ENCODE results near the gene TYW5.

TYW5 gene, protein sequence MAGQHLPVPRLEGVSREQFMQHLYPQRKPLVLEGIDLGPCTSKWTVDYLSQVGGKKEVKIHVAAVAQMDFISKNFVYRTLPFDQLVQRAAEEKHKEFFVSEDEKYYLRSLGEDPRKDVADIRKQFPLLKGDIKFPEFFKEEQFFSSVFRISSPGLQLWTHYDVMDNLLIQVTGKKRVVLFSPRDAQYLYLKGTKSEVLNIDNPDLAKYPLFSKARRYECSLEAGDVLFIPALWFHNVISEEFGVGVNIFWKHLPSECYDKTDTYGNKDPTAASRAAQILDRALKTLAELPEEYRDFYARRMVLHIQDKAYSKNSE

DNA sequence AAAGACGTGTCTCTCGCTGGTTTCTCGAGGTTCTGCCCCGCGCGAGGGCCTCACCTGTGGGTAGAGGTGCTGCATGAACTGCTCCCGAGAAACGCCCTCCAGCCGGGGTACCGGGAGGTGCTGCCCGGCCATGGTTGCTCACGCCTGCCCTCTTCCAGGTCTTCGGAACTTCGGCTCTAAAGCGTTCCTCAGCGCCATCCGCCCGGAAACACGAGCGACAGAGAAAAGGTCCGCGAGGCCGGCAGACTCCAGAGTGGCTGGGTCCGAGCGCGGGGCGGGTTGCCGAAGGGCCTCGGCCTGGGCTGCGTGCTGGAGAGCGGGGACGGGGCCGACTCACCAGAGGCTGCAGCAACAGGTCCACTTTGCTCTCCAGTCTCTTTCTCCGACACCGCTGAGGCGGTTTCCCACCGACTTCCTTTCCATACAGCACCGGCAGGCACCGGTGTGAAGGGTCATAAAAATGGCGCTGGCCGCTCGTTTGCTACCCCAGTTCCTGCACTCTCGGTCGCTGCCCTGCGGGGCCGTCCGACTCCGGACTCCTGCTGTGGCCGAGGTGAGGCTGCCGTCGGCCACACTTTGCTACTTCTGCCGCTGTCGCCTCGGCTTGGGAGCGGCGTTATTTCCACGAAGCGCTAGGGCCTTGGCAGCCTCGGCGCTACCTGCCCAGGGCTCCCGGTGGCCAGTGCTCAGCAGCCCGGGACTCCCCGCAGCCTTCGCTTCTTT is at the start of gene TYW5, which contains the start of gene MAIP1:
TYW5 (minus strand) TSS at position 153 of the 723 bp plus-strand sequence; CDS start at position 132, 21 bp downstream.
MAIP1 (plus strand) TSS at position 244 of the 723 bp plus-strand sequence; CDS start at position 461, 217 bp downstream.
- FAIRE-seq: peak; percentile 17
- DNase-seq (ENCODE audit: low spot score): peak; percentile 93

DNA sequence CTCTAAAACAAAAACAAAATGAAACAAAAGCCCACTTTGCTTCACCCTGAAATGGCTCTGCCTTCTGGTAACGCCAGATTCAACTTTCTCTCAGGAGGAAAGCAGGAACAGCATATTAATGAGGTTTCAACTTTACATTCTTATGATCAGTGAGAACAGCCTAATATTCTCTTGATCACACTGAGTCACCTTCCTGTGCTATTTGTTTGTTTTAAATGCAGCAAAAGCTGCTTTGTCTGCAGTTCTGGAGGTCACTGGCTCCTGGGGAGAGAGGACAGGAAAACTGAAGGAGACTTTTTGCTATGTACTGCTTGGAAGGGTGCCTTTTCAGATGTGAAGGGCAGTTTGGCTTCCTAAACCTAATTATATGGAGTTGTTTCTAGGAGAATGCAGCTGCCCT is 48.2 kb upstream of the TYW5 start:
- no peak for DNase-seq (ENCODE audit: low spot score)
- no peak for FAIRE-seq

DNA sequence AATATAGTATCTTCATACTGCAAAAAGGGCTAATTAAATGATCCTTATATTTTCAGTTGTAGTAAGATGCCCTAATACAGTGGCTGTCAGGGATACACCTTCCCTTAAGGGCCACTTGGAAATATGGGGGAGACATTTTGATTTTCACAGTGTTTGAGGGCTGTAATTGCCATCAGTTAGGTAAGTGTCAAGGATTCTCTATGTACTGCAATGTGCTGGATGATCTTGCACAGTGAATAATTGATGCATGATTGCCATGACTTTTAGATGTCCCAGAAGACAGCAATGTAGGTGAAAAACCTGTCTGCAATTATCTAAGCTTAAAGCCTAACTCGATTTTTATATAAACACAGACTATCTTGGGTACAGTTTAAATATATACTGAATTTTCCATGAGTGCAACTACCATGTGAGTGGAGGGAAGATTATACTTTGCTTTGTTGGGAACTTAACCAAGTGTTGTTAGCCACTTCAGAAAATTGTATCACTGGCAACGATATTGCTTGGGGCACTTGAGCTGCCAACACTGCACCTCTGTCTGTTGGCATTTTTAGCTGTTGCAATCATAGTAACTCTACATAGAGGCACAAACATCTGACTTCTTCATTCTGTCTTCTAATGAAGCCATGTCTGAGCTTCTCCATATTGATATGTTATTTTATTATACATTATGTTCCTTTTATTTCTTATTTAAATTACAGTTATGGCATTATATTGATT is 45.3 kb upstream of the TYW5 start:
- FAIRE-seq (no peak), DNase-seq (ENCODE audit: low spot score) (no peak)

DNA sequence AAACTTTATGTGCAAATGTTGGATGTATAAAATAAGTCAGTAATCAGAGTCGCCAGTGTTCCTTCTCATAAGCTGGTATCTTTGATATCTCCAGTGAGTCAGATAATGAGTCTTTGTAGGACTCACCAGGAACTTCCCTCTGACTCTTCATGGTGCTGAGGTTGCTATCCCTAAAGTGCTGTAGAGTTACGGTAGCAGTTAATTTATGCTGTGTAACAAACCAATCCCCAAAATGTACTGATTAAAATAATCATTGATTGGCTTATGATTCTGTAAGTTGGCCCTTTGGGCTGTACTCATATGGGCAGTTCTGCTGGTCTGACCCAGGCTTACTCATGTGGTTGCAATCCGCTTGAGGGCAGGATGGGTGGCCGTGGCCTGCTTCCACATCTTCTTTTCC is 43.9 kb upstream of the TYW5 start:
- FAIRE-seq: no peak
- no peak for DNase-seq (ENCODE audit: low spot score)

DNA sequence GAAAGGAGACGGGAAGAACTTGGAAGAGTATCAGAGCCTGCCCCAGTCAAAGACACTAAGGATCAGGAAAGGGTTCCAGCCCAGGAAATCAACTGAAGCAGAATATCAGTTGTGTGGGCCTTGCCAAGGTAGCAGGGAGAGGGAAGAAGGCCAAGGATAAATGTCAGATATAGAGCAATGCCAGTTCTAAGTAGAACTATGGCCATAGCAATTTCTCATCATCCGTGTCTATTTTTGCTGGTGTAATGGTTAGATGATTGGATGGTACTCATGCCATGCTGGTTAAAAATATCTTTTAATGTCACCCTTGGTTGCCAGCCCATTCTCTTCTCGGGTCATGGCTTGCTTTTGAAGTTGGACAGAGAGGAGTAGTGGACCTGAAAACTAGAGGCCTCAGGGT is 42.0 kb upstream of the TYW5 start:
- DNase-seq (ENCODE audit: low spot score) (no peak), FAIRE-seq (no peak)

DNA sequence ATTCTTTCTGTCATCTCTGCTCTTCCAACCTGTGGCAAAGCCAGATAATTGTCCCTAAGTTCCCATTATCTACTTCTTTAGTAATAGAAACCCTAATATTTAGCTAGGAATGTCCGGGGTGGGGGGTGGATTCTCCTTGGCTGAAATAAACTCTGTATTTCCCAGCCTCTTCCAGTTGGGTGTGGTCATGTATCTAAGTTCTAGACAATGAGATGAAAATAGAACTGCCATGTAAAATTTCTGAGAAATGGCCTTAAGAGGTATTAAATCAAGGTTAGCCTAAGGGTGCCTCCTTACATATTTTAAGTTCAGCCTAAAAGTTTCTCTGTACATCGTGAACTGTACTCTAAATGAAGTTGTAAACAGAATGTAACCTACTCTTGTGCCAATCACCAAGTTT is 39.6 kb upstream of the TYW5 start:
- no peak for FAIRE-seq
- no peak for DNase-seq (ENCODE audit: low spot score)

DNA sequence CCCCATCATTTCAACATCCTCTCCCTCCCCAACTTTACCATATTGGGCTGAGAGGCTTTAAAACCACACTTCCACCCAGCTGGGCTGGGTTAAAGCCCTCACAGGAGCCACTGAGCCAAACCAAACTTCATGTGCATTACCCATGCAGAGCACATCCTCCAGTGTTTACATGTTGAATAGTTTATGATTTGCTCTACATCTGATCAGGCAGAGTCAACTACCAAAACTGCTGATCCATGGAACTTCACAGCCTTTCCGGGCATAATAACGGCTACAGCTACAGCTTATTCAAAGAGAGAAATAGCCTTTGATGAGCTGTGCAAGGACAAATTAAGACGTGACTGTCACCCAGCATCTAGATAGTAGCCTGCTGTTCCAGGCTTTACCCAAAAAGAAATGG is 39.1 kb upstream of the TYW5 start:
- no peak for FAIRE-seq
- no peak for DNase-seq (ENCODE audit: low spot score)

DNA sequence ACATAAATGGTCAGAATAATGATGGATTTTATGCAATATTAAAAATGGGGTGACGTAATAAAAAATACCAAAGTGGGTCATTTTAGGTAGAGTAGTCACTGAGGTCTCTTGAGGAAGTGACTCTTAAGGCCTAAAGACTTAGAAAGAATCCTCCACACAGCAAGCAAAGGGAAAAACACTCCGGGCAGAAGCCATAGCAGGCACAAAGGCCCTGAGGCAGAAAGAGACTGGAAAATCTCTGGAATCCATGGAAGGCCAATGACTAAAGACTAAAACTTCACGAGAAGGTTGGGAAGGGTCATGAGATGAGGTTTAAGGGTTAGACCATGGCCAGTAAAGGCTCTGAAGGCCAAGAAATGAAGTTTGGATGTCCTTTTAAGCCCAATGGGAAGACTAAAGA is 37.0 kb upstream of the TYW5 start:
- no peak for DNase-seq (ENCODE audit: low spot score)
- FAIRE-seq: no peak

DNA sequence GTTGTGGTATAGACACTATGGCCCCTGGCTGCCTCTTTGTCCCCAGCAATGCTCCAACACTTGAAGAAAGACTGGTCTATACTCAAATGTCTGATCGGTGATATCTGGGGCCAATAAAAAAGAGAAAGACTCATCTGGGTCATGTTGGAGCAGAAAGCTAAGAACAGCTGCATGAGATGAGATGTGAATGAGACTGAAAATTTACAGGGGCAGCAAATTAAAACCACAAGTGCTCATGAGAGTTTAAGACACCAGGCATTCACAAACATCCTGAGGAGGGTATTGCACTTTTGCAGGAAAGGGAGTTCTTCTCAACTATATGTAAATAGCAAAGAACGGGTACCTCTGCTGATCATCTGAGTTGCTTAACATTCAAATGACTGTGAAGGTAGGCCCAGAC is 36.4 kb upstream of the TYW5 start:
- no peak for DNase-seq (ENCODE audit: low spot score)
- FAIRE-seq: no peak

DNA sequence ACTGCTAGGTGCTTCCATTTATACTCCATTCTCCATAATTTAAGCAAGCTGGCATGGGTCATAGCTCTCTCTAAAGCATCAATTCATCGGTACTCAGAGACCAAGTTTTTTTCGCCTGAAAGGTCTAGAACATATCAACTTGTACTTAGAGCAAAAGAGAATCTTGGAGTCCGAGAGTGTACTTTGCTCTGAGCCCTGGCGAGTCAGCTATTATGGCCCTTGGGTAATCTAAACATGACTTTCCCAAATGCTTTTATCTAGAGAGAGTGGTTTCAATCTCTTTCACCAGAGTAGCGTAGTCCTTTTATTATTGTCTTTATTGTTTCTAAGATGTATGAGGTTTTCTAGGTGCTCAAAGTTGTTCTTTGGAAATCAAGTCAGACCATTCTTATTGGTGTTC is 34.5 kb upstream of the TYW5 start:
- no peak for FAIRE-seq
- no peak for DNase-seq (ENCODE audit: low spot score)

DNA sequence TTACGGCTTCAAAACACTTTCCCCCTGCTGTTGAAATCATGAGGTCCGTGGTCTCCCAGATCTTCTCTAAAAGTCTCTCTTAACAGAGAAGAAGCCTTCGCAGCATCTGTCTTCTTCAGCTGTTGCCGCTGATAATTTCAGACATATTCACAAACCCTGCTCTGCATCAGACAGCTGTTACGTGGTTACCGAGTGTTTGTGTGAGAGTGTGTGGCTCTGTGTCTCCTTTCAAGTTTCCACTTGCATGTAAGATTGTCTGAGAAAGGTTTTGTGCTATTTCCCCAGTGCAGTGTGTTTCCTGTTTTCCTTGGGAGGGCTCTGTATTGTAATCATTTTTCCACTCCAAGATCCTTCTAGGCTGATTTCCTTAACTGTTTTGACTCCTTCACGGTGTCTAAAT is 32.9 kb upstream of the TYW5 start:
- DNase-seq (ENCODE audit: low spot score) (no peak), FAIRE-seq (no peak)

DNA sequence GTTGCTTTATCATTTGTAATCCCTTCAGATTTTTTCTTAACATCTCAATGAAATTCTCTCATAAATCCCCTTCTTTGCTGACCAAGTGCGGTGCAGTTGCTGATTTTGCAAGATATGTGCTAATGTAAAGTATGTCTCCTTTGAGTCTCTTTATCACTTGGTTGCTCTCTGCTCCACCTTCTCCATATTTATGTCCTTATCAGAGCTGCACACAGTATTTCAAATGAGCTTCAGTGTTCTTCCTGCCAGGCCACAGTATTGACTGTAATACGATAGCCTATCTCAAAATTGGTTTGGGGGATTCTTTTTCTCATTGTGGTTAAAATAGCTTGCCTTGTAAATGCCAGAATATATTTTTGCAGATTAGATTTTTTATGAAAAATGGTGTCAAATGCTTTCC is 32.3 kb upstream of the TYW5 start:
- FAIRE-seq: no peak
- no peak for DNase-seq (ENCODE audit: low spot score)

DNA sequence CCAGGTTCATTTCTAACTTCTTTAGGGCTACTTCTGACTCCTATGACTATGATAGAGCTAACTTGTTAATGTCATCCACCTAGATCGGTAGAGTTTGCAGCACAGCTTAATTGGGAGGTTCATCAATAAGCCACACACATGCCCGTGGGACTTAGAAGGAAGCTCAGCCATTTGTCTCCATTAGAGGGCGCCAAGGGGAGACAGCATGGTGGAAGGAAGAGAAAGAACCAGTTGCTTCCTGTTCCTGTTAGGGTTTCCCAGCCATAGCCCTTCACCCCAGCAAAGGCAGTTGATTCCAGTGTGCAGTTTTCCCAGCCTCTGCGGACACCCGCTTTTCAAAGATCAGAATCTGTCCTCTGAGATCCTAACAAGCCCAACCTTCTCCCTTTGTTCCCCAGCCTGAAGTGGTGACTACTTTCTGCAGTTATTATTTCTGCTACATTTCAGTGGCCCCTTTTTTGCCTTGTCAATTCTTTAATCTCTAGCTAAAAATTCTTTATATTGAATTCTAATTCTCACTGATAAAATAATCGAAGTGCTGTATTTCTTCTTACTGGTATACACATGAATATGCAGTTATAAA is 30.4 kb upstream of the TYW5 start:
- FAIRE-seq: no peak
- peak; percentile 71 for DNase-seq (ENCODE audit: low spot score)

DNA sequence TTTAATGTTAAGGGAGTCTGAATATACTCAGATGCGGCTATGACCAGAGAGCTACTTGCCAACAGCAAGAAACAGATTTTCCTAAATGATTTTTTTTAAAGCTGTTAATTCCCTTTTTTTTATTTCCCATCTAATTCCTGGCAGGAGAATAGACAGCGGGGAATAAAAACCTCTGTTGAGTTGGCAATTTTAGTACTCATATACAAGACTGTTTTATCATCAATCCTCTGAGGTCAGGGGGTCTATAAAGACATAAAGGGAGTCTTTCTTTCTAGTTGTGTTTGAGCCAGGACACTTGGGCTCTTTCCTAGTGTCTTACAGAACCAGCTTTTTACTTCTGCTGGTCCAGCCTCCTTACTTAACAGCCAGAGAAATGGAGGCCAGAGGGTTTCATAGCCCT is 29.5 kb upstream of the TYW5 start:
- no peak for FAIRE-seq

DNA sequence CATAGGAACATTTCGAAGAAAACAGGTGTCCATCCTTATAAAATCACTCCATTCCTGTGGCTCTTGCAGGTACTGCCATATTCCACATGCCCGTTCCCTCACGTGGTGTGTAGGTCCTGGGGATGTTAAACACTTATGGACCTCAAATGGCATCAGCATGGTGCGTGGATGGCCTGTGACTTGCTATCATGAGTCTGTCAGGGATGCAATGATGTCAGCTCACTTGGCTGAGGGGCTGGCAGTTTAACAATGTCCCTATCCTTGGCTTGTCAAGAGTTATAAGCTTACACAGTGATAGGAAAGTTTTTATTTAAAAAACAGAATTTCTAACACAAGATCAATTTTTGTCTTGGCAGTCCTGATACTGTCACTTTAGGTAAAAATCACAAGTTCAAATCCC is 28.9 kb upstream of the TYW5 start:
- FAIRE-seq (no peak), DNase-seq (ENCODE audit: low spot score) (no peak)

More for the DNA sequence above, 29.5 kb upstream of the TYW5 start:
- DNase-seq (ENCODE audit: low spot score): no peak

DNA sequence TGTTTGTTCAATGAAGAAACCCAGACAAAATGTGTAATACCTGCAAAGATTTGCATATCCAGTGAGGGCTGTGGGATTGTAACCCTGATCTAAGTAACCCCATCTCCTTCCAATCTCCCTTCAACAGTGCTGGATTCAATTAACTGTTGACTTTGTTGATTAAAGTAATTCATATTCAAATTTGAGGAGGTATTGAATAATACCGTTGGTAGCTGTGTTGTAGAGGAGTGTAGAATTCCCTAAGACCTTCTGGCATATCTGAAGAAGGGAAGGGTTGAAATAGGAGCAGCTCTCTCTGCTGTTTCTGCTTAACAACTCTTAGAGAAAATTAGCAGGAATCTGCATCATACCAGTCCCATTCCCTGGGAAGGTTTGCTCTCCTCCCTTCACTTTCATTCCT is 28.2 kb upstream of the TYW5 start:
- FAIRE-seq (no peak), DNase-seq (ENCODE audit: low spot score) (no peak)

DNA sequence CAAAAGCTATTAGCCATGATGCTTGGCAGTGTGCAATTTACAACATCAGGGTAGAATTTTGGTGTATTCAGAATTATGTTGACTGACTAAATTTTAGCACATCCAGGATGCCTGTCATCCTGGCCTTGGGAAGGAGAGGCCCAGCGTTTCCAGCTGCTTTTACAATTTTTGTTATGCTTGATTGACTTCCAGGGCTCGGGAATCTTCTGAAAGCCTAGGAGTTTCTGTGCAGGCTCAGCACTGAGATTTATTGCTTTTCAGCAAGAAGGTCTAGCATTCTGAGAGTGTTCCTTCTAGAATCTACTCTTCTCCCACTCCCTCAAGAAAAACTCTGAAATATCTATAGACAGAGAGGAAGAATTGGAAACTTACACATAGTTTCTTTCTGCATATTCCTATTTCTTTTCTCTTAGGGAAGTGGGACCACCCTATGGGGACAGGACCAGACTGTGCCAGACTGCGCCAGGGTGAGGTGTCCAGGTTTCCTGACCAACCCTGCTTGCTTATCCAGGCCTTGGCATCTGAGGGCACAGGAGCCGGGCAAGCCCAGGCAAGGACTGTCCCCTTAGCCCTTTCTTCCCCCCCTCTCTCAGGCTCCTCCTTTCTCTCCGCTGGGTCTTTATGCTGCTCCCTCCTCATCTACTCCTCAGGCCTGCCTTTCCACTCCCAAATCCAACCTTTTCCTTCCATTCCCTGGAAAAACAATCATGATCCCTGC is 27.0 kb upstream of the TYW5 start:
- FAIRE-seq: no peak
- DNase-seq (ENCODE audit: low spot score): no peak

DNA sequence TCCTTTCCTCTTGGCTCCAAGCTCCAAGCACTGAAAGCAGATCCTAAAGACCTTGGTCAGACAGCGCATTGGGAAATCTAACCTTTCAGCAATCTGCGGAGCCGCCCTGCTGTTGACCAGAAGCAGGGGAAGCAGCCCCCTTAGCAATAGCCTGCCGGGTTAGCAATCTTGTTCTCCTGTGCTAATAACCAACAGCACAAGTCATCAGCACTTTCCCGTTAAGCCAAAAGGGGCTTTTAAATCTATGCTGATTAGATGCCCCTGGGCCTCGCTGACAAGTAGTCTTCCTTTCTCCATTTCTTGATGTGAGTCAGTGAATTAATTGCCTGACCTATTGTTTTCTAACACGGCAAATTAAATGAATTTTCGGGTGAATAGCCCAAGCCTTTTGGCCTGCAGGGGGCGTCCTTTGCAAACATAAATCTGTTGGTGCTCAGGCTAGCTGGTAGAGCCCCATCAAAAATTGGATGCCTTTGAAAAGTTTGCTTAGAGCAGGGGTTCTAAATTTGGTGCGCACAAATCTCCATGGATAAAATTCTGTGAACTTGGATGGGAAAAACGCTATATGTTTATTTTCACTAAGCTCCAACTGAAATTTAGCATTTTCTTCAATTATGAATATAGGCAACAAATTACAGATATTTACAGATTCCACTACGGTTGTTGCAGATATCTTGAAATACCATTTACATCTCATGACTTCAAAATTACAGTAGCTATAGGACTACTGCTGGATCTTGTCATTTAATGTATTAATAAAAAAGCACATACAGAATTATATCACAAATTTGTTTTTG is 24.7 kb upstream of the TYW5 start:
- FAIRE-seq (no peak), DNase-seq (ENCODE audit: low spot score) (peak; percentile 64)

DNA sequence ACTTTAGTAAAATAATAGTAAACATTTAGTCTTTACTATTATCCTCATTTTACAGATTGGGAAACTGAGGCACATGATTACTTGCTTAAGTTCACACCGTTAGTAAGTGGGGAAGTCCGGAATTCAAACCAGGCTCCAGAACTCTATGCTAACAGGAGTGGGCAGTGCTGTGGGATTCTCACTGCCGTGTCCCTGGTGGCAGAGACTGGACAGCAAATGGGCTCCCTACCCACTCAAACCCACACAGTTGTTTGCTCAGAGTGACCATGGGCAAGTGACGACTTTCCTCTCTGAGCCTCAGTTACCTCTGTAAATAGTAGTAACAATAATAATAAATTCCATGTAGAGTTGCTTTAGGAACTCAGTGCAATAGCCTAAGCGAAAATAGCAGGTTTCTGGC is 24.1 kb upstream of the TYW5 start:
- no peak for DNase-seq (ENCODE audit: low spot score)
- no peak for FAIRE-seq

DNA sequence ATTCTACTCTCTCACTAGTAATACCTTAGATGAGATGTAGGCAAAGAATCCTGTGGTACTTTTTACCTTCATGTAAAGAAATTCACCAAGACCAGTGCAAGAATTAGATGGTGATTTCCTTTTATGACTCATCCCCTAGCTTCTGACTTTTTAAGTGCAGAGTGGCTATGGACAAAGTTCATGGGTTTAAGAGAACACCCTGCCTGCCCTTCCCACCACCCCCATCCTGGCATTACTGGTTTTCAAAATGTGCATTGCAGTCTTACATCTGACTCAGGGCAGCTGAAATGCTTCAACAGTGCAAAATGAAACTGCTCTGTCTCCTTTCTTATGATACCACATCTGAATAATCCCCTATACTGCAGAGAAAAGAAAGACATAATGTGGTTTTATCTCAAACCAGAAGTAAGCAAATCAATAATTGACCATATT is 22.7 kb upstream of the TYW5 start:
- FAIRE-seq: no peak

More for the DNA sequence above, 22.7 kb upstream of the TYW5 start:
- DNase-seq (ENCODE audit: low spot score): no peak

Data from urothelium cell line (cell line).